GM23248 (cell line): ENCODE data around the gene BCL11B. TPM values are rescaled to one million over a fixed set of nuclear protein-coding genes. Genes with fewer than 3 reads are reported as not detected.
"Not testable (repeated sequence)": the region's sequence is repeated elsewhere in the genome, so short reads cannot be mapped to it uniquely, and the experiment has no call there.

ENCODE experiments used
- DNase-seq: peaks from one replicate; pipeline ENCODE4 v3.0.0-alpha.2; 2015
- H2AFZ ChIP-seq: fragments of 200-600 bp; sonication (generic); 2 replicates; pipeline ENCODE4 v1.6.1; 2016; ENCODE audit warnings: antibody characterized with exemption
- H3F3A ChIP-seq: fragments of 200-600 bp; sonication (generic); 2 replicates; pipeline ENCODE4 v1.6.1; 2016; ENCODE audit warnings: mild to moderate bottlenecking, antibody characterized with exemption, mixed run types; ENCODE audit not compliant: insufficient read depth
- H3K27ac ChIP-seq: fragments of 200-600 bp; sonication (generic); 2 replicates; pipeline ENCODE4 v1.5.1; 2016; ENCODE audit warnings: mild to moderate bottlenecking
- H3K27me3 ChIP-seq: fragments of 200-600 bp; sonication (generic); replicated peaks from 2 replicates; pipeline ENCODE4 v1.6.1; 2016; ENCODE audit warnings: mild to moderate bottlenecking; ENCODE audit not compliant: insufficient read depth
- H3K36me3 ChIP-seq: fragments of 200-600 bp; sonication (generic); 2 replicates; pipeline ENCODE4 v1.6.1; 2016; ENCODE audit warnings: low read depth, mild to moderate bottlenecking
- H3K4me1 ChIP-seq: fragments of 200-600 bp; sonication (generic); 2 replicates; pipeline ENCODE4 v1.6.1; 2016; ENCODE audit warnings: mild to moderate bottlenecking; ENCODE audit not compliant: insufficient read depth
- H3K4me2 ChIP-seq: fragments of 200-600 bp; sonication (generic); one replicate; pipeline ENCODE4 v1.6.1; 2016; ENCODE audit warnings: mild to moderate bottlenecking; ENCODE audit not compliant: unreplicated experiment
- H3K4me3 ChIP-seq: fragments of 200-600 bp; sonication (generic); 2 replicates; pipeline ENCODE4 v1.5.1; 2016; ENCODE audit warnings: mild to moderate bottlenecking
- H3K79me2 ChIP-seq: fragments of 200-600 bp; sonication (generic); 2 replicates; pipeline ENCODE4 v1.6.1; 2016; ENCODE audit warnings: mild to moderate bottlenecking; ENCODE audit not compliant: insufficient read depth
- H3K9ac ChIP-seq: fragments of 200-600 bp; sonication (generic); 2 replicates; pipeline ENCODE4 v1.6.1; 2016; ENCODE audit warnings: mild to moderate bottlenecking
- H3K9me2 ChIP-seq: fragments of 200-600 bp; sonication (generic); 2 replicates; pipeline ENCODE4 v1.6.1; 2016; ENCODE audit warnings: mixed run types, mild to moderate bottlenecking, moderate library complexity; ENCODE audit not compliant: insufficient read depth
- H3K9me3 ChIP-seq: fragments of 200-600 bp; sonication (generic); one replicate; pipeline ENCODE4 v1.6.1; 2017; ENCODE audit warnings: low read depth
- H4K20me1 ChIP-seq: fragments of 200-600 bp; sonication (generic); 2 replicates; pipeline ENCODE4 v1.6.0; 2016; ENCODE audit not compliant: insufficient read depth
- EZH2 ChIP-seq: fragments of 200-600 bp; sonication (generic); IDR thresholded peaks from 2 replicates; pipeline ENCODE4 v1.6.1; 2018; ENCODE audit warnings: antibody characterized with exemption, mild to moderate bottlenecking; ENCODE audit not compliant: insufficient read depth, poor library complexity, severe bottlenecking
- EZH2phosphoT487 ChIP-seq: fragments of 200-600 bp; sonication (generic); IDR thresholded peaks from 2 replicates; pipeline ENCODE4 v1.6.1; 2018; ENCODE audit warnings: antibody characterized with exemption, moderate library complexity, mild to moderate bottlenecking, low read depth; ENCODE audit not compliant: insufficient read depth
- WGBS, 2 experiments: methylation state at CpG; one replicate each; pipeline ENCODE4 v1.1.6; 2015 to 2017; ENCODE audit warnings: low lambda C conversion rate in 2 of 2, low coverage in 1 of 2; ENCODE audit errors: missing lambda C conversion rate in 2 of 2; 5-methylcytosine and 5-hydroxymethylcytosine counted together
- in situ Hi-C: fragments of 300-500 bp; cut with MboI; formaldehyde crosslinking; loops from 2 replicates; pipeline ENCODE4 v1.15.0; 2020
- polyA plus RNA-seq: library from polyadenylated mRNA; unstranded; fragments of >200 nt; fragmentation: Nextera tagmentation; extraction: Ambion mirVana; gene quantifications from 2 replicates; pipeline ENCODE4 v1.2.1, GENCODE V29; 2016
- total RNA-seq: library from RNA; depleted of rRNA; stranded (reverse); fragments of >200 nt; shearing (Covaris generic); gene quantifications from 2 replicates; pipeline ENCODE4 v1.2.3, GENCODE V29; 2014

Gene BCL11B
- total and polyA plus RNA-seq, 2 experiments from 2014 or later, result not detected

- in situ Hi-C loops, result no loop called here
- TF ChIP-seq EZH2 (no peak), EZH2phosphoT487 (no peak)
Measured at GRCh38 chr14:99229654-99230207, 42.3 kb downstream of the BCL11B start.

DNA sequence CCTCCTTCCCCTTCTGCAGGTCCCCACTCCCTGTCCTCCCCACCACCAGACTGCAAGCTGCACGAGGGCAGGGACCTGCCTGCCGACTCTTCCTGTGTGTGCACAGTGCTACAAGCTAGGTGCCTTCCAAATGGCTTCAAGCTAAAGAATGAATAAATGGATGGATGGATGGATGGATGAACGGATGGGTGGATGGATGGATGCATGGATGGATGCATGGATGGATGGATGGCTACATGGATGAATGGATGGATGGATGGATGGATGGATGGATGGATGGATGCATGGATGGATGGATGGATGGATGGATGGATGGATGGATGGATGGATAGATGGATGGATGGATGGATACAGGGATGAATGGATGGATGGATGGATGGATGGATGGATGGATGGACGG, 43.2 kb downstream of the BCL11B start:
- H3K9me3 ChIP-seq, H2AFZ ChIP-seq, H3K9me2 ChIP-seq, H3K27me3 ChIP-seq, H3K79me2 ChIP-seq, H3K4me2 ChIP-seq, H3K4me3 ChIP-seq, H3K36me3 ChIP-seq, H3K4me1 ChIP-seq, H3K27ac ChIP-seq, DNase-seq, H3F3A ChIP-seq, H4K20me1 ChIP-seq, in situ Hi-C loops, H3K9ac ChIP-seq: not testable (repeated sequence)
- WGBS, 2 experiments, result 72 to 74% methylated on average over 4 of the region's 4 CpGs

More at GRCh38 chr14:99229654-99230207, 42.3 kb downstream of the BCL11B start:
- 8 to 11% methylated on average over 10 of the region's 10 CpGs for WGBS, 2 experiments
- Histone ChIP-seq H3F3A (no peaks in the 10 kb centered on the region), H3K9ac (no peak overlapping the region), H3K9me3 (no peaks in the 10 kb centered on the region), H3K9me2 (no peaks in the 10 kb centered on the region), H3K27ac (no peak overlapping the region), H3K4me2 (no peak overlapping the region), H3K79me2 (no peaks in the 10 kb centered on the region), H3K27me3 (no peaks in the 10 kb centered on the region), H3K4me1 (no peaks in the 10 kb centered on the region), H3K4me3 (no peak overlapping the region), H4K20me1 (no peaks in the 10 kb centered on the region), H3K36me3 (no peaks in the 10 kb centered on the region), H2AFZ (no peak overlapping the region)
- no peak for DNase-seq

GRCh38 chr14:99226687-99227086, 45.3 kb downstream of the BCL11B start:
- in situ Hi-C loops, result no loop called here
- no peak for DNase-seq
- Histone ChIP-seq H3K9me3 (no peaks in the 10 kb centered on the region), H3K4me3 (no peak overlapping the region), H3K9me2 (no peaks in the 10 kb centered on the region), H3K4me1 (no peaks in the 10 kb centered on the region), H3K36me3 (no peaks in the 10 kb centered on the region), H3K27ac (no peak overlapping the region), H2AFZ (no peak overlapping the region), H3K79me2 (no peaks in the 10 kb centered on the region), H4K20me1 (no peaks in the 10 kb centered on the region), H3K9ac (no peak overlapping the region), H3K27me3 (no peaks in the 10 kb centered on the region), H3K4me2 (no peak overlapping the region), H3F3A (no peaks in the 10 kb centered on the region)
- TF ChIP-seq EZH2phosphoT487, result no peak
- no peak for TF ChIP-seq EZH2
- WGBS, 2 experiments, result 67 to 71% methylated on average over 4 of the region's 4 CpGs

DNA sequence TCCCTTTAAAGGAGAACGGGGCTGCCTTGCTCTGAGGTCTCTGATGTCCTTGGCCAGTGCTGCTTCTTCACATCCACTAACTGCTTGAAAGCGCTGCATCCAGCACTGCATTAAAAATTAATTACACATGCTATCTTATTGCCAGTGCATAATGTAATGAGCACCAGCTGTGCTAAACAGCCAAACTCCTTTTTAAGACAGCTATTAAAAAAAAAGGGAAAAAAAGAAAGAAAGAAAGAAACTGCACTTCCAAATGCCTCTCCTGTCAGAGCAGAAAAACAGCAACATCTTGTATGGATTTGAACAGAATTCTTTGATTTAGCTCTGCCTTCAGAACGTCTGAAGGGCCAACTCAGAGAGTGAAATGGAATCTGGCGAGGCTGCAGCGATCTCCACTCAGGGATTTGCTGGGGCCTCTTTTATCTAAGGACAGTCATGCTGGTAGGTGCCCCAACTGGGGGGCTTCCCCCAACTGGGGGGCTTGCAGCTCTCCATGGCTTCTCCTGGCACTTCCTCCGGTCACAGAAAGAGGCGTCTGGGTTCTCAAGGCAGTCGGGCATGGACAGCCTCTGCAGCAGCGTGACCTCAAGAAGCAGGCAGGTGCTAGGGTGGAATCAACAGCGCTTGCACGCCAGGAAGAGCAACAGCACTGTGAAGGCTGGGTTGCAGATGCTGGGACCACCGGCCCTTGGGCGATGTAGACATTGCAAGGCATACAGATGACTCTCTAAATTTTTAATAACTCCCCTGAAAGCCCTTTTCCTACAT, 46.4 kb downstream of the BCL11B start:
- H3K36me3 ChIP-seq, result no peaks in the 10 kb centered on the region
- no peaks in the 10 kb centered on the region for H3K79me2 ChIP-seq
- no peak for DNase-seq
- H3F3A ChIP-seq, result no peaks in the 10 kb centered on the region
- H3K9me2 ChIP-seq, result no peaks in the 10 kb centered on the region
- no peak overlapping the region for H2AFZ ChIP-seq
- no peaks in the 10 kb centered on the region for H3K27me3 ChIP-seq
- no peak overlapping the region for H3K4me3 ChIP-seq
- H3K9me3 ChIP-seq, result no peaks in the 10 kb centered on the region
- TF ChIP-seq EZH2 (no peak), EZH2phosphoT487 (no peak)
- in situ Hi-C loops, result no loop called here
- no peaks in the 10 kb centered on the region for H4K20me1 ChIP-seq
- 13 to 16% methylated on average over 13 of the region's 13 CpGs for WGBS, 2 experiments
- no peak overlapping the region for H3K9ac ChIP-seq
- no peak overlapping the region for H3K4me2 ChIP-seq
- no peaks in the 10 kb centered on the region for H3K4me1 ChIP-seq
- H3K27ac ChIP-seq, result no peak overlapping the region
